GM19239 (cell line): ENCODE data around the gene SMYD1.
A peak's percentile ranks its signal among the peaks of the same experiment; 100 is the strongest.

Experiments used
- DNase-seq: peaks from one replicate; pipeline ENCODE4 v3.0.0; 2011; ENCODE audit warnings: low spot score; ENCODE audit not compliant: insufficient read length
- FAIRE-seq: peaks from 2 replicates; lab custom pipeline; 2011; peaks lifted over from hg19 to GRCh38; lab: Jason Lieb, UNC

Gene SMYD1

DNA sequence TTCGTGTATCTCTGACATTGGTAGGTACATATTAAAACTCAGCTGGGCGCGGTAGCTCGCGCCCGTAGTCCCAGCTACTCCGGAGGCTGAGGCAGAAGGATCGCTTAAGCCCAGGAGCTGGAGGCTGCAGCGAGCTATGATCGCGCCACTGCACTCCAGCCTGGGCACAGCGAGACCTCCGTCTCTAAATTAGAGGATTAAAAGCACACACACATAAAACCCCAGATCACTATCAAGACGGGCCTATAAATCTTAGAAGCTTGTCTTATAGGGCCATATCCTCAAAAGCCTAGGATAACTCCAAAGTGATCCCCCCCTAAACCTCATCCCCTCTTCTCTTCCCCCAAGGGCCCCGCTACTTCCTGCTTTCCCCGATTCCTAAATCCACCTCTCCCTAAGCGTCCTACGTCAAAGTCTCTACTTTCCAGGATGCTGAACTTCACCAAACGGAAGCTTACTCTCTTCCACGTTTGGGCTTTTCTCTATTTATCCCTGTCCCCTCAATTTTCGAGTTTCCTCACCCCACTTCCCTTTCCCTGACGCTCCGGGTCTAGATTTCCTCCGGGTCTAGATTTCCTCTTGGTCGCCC is 12.7 kb upstream of the SMYD1 start:
- DNase-seq, result no peak
- no peak for FAIRE-seq

DNA sequence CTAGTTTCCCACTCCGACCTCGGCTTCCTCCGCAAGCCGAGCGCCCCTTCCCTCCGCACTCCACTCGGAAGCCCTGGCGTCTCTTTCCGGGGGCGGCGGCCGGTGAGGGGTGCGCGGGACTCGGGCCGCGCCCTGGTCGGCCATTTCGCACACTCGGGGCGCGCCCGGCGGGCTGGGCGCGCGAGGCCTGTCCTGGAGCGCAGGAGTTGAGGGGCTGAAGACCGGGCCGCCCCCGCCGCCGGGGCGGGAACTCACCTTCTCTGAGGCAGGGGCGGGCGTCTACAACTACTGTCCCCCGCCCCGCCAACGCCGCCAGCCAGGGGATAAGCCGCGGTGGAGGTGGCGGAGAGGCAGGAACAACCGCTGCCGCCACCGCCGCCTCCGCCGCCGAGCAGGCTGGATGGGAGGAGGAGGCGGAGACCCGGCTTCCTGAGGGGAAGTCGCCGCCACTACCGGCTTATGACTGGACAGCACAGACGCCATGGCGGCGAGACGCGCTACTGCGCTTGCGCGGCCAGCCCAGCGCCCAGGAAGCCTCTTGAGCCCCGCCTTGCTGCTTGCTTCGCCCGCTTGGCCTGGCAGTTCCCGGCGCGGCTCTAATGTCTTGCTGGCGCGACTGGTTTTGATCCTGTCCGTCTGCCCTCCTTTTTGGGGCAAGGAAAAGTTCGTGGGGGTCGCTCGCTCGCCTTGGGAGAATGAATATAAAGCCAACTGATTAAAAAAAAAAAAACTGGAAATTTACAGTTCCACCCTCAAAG is 12.1 kb upstream of the SMYD1 start, which contains the start of gene KRCC1:
Gene KRCC1, minus strand, starts transcription at position 413 of the 758 bp plus-strand sequence. CDS start 27,220 bp downstream, outside the sequence.
- peak; percentile 94 for FAIRE-seq
- DNase-seq, result peak; percentile 83

GRCh38 chr2:88057437-88057844 is 10.2 kb upstream of the SMYD1 start:
- no peak for FAIRE-seq
- no peak for DNase-seq

DNA sequence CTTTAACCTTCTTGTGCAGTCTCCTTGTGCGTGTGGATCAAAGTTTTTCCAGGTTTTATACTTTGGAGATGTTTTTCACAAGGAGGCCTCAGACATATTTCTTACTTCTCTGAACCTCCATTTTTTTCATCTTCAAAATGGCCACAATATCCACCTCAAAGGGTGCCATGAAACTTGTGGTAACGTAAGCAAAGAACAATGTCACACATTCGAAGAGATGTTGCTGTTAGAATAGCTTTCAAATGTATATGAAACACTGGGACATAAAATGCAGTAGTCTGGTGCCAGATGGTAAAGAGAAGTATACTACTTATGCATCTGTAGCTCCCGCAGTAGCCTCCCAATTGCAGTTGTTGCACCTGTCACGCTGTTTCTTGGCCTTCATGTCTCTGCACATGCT is 9.4 kb upstream of the SMYD1 start:
- FAIRE-seq (no peak), DNase-seq (no peak)

- peak; percentile 71 for FAIRE-seq
- peak; percentile 56 for DNase-seq
Observed at GRCh38 chr2:88059979-88060906, 7.4 kb upstream of the SMYD1 start.

DNA sequence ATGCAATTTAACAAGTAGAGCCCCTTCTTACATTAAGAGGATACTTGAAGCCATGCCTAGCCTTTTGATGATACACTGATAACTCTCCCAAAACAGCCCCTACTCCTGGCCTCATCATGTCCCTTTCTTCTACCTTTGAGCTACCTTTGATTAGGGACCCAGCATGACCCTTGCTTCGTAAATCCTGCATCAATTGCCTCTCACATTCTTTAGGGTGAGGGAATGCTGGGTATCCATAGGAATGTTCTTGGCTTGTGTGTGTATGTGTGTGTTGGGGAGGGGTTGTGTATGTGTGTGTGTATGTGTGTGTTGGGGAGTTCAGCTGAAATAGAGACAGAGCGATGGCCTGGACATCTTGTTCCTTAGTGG is 6.7 kb upstream of the SMYD1 start:
- no peak for DNase-seq
- FAIRE-seq, result no peak

- FAIRE-seq (no peak), DNase-seq (no peak)
Observed at GRCh38 chr2:88061295-88061694, 6.3 kb upstream of the SMYD1 start.

GRCh38 chr2:88066543-88066942 is 1.1 kb upstream of the SMYD1 start:
- FAIRE-seq, result no peak
- no peak for DNase-seq

DNA sequence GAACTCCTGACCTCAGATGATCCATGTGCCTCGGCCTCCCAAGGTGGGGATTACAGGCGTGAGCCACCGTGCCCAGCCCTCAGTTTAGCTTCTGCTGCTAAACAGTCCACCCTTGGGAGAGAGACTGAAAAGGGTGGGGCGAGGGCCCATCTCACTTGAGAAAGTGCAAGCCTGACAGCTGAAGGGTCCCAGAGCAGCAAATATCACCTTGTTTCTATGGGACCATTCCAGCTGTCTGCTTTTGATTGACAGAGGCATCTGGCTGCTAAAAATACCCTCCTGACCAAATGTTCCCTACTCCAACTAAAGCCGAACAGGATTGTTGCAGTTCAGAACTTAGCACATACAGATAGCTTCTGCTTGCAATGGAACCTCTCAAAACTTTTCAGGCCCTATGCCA is 436 bp upstream of the SMYD1 start:
- no peak for FAIRE-seq
- DNase-seq, result no peak

GRCh38 chr2:88068044-88068443 is 419 bp downstream of the SMYD1 start:
- DNase-seq (no peak), FAIRE-seq (no peak)

- DNase-seq (no peak), FAIRE-seq (no peak)
Observed at GRCh38 chr2:88069117-88069516, 1.5 kb downstream of the SMYD1 start.

DNA sequence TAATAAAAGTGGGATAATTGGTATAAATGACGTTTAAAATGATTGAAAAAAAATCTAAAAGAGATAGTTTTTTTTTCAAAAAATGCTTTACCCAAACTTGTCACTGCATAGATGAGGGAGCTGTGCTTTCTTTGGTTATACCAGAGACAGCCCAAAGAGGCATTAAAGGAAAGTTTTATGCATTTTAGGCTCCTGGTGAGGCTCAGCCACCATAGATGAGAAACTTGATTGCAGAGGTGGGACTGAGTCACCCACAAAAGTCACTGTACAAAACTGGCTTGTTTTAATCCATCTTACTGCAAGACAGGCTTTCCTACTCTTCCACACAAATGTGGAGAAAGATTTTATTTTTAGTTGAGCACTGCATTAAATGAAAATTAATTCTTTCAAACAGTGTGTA is 2.4 kb downstream of the SMYD1 start:
- DNase-seq (no peak), FAIRE-seq (no peak)

DNA sequence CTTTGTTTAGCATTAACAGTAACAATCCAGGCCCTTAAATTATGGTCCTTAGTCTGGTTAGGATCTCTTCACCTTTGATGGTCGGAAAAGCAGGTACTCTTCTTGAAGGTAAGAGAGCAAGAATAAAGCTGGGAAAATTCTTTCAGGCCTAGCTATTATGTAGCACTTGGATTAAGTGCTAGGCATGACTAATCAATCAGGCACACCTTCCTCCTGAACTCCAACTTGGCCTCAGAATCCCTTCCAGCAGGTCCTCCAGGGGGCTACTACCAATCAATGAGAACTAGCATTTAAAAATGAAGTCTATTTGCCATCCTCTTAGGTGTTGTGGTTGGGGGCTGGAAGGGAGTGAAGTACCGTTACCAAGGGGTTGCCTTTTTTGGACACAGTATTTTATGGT is 3.7 kb downstream of the SMYD1 start:
- FAIRE-seq, result no peak

GRCh38 chr2:88074150-88074549 is 6.5 kb downstream of the SMYD1 start:
- FAIRE-seq, result no peak

More for the DNA sequence above, 3.7 kb downstream of the SMYD1 start:
- no peak for DNase-seq

GRCh38 chr2:88074854-88075292 is 7.2 kb downstream of the SMYD1 start:
- FAIRE-seq (no peak), DNase-seq (no peak)

More at GRCh38 chr2:88074150-88074549, 6.5 kb downstream of the SMYD1 start:
- DNase-seq, result no peak

- FAIRE-seq, result no peak
- DNase-seq, result no peak
Observed at GRCh38 chr2:88077080-88077479, 9.5 kb downstream of the SMYD1 start.

- FAIRE-seq, result no peak
- DNase-seq, result no peak
Observed at GRCh38 chr2:88078643-88079172, 11.1 kb downstream of the SMYD1 start.

DNA sequence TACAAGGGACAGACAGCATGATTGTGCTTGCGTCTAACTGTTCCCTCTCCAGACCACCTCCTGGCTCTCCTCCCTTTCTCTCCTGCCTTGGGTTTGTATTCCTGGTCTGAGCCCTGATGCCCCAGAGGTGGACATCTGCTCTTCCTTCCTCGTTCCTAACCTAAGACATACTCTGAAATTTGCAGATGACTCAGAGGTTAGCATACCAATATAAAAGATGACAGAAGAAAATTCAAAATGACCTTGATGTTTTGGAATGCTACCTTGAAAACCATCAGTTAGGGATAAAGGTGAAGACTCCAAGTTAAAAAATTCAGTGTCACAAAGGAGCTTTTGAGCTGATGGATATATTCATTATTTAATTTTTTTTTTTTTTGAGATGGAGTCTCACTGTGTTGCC is 12.9 kb downstream of the SMYD1 start:
- DNase-seq, result no peak
- no peak for FAIRE-seq

DNA sequence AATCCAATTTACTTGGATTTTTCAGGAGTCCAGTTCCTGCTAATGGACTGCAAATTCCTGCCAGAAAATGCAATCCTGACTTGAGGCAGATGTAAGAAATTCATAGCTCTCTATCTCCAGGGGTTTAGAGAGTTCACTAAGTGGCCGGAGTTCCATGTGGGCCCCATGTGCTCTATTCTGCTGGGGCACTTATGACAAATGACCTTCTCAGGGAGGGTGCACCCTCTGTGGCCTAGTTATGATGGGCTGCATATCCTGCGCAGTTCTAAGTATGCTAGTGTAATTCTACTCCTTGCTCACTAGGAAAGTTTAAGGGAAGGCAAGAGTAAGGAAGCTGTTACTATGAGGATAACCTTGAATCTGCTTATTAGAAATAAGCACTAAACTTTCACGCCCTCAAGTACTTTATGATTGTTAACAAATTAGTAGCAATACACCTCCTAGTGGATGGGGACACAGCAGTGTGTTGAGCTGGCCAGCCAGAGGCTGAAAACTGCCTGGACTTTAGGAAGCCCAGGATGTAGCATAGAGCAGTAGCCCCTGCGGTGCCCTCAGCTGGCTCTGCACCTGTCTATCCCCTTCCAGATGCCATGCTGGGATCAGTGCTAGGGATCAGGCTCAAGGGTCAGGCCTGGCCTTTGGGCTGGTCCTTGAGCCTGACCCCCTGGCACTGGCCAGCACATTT is 14.4 kb downstream of the SMYD1 start:
- FAIRE-seq, result no peak
- no peak for DNase-seq

DNA sequence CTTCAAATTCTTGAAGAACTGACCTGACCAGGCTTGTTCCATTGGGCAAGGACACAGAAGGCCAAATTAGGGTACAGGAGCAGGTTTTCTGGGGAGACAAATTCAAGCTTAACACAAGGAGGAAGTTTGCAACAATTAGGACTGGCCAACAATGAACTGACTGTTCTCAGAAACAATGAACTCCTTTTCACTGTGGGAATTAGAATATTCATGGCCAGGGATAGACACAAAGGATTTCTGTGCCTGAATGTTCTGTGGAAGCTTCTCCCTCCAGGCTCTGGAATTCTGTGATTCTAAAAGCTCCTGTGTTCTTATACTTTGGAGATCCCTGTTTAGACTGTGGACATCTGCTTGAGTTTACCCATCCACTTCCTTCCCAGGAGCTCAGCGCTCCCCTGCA is 15.2 kb downstream of the SMYD1 start:
- DNase-seq, result no peak

More for the DNA sequence above, 15.2 kb downstream of the SMYD1 start:
- no peak for FAIRE-seq
